Cardiac muscle cell (in vitro differentiated cells and primary cell): ENCODE results near the gene PTPN4. TPM values are rescaled to one million over a fixed set of nuclear protein-coding genes. Genes with fewer than 3 reads are reported as not detected.

ENCODE experiments used
- DNase-seq, 2 donors: peaks; one replicate each; pipeline versions ENCODE4 v3.0.0 to v3.0.0-alpha.2; 2010 to 2017; ENCODE audit warnings: low read depth in 1 of 2, low spot score in 1 of 2
- H3K27ac ChIP-seq: fragments of 200-600 bp; sonication (generic); 2 replicates; pipeline ENCODE4 v1.5.1; 2016
- H3K27me3 ChIP-seq: fragments of 200-600 bp; sonication (generic); 2 replicates; pipeline ENCODE4 v1.6.0; 2016; ENCODE audit warnings: control low read depth
- H3K36me3 ChIP-seq: fragments of 200-600 bp; sonication (generic); 2 replicates; pipeline ENCODE4 v1.5.1; 2016; ENCODE audit warnings: control low read depth
- H3K4me1 ChIP-seq: fragments of 200-600 bp; sonication (generic); 2 replicates; pipeline ENCODE4 v1.8.1; 2017; ENCODE audit warnings: low read depth, mild to moderate bottlenecking, mixed run types
- H3K4me3 ChIP-seq: fragments of 200-600 bp; sonication (generic); 2 replicates; pipeline ENCODE4 v1.5.1; 2016; ENCODE audit warnings: mild to moderate bottlenecking
- H3K9me3 ChIP-seq: fragments of 200-600 bp; sonication (generic); 2 replicates; pipeline ENCODE4 v1.5.1; 2017; ENCODE audit warnings: low read depth, mild to moderate bottlenecking, control low read depth
- polyA plus RNA-seq: library from polyadenylated mRNA; unstranded; fragments of >200 nt; fragmentation: Nextera tagmentation; extraction: Ambion mirVana; gene quantifications from 2 replicates; pipeline ENCODE4 v1.2.1, GENCODE V29; 2016
- total RNA-seq: library from RNA; depleted of rRNA; stranded (reverse); fragments of >200 nt; gene quantifications from 2 replicates; pipeline ENCODE4 v1.2.3, GENCODE V29; 2016
- TF ChIP-seq, protein P1 (sequence below): IDR thresholded peaks from 2 replicates; pipeline ENCODE4 v1.5.1; 2012; ENCODE audit warnings: low read depth, mild to moderate bottlenecking, low read length

Gene PTPN4
- total and polyA plus RNA-seq, 2 experiments from 2014 or later: 26.3 to 70.3 TPM

GRCh38 chr2:119764832-119765231 lies 5.1 kb downstream of the PTPN4 start:
- Histone ChIP-seq H3K4me3 (no peak overlapping the region), H3K27ac (no peak overlapping the region)
- TF ChIP-seq, protein P1, sequence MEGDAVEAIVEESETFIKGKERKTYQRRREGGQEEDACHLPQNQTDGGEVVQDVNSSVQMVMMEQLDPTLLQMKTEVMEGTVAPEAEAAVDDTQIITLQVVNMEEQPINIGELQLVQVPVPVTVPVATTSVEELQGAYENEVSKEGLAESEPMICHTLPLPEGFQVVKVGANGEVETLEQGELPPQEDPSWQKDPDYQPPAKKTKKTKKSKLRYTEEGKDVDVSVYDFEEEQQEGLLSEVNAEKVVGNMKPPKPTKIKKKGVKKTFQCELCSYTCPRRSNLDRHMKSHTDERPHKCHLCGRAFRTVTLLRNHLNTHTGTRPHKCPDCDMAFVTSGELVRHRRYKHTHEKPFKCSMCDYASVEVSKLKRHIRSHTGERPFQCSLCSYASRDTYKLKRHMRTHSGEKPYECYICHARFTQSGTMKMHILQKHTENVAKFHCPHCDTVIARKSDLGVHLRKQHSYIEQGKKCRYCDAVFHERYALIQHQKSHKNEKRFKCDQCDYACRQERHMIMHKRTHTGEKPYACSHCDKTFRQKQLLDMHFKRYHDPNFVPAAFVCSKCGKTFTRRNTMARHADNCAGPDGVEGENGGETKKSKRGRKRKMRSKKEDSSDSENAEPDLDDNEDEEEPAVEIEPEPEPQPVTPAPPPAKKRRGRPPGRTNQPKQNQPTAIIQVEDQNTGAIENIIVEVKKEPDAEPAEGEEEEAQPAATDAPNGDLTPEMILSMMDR: no peak

GRCh38 chr2:119765433-119766002 lies 5.8 kb downstream of the PTPN4 start:
- no peak overlapping the region for H3K4me3 ChIP-seq
- no peak overlapping the region for H3K27ac ChIP-seq
- H3K4me1 ChIP-seq: peaks cover 20% of the 10 kb centered on the region

More at GRCh38 chr2:119764832-119765231, 5.1 kb downstream of the PTPN4 start:
- DNase-seq: no peak
- Histone ChIP-seq H3K9me3 (no peaks in the 10 kb centered on the region), H3K4me1 (peaks cover 20% of the 10 kb centered on the region), H3K36me3 (no peaks in the 10 kb centered on the region), H3K27me3 (no peaks in the 10 kb centered on the region)

DNA sequence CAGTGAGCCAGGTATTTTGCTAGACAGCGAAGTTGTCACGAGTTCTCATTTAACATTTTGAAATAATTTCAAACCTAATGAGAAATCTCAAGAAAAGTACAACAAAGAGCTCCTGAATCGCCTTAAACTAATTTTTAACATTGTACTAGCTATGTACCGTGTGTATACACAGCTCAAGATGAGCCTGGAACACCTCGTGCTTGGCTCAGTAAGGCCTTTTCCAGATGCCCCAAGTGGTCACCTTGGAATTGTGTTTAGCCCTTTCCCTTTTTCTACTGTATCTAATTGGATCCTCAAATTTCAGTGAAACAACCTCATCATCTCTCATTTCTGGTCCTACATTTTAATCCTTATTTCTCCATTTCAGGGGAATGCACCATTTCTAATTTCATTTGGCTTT lies 7.2 kb downstream of the PTPN4 start:
- Histone ChIP-seq H3K4me3 (no peak overlapping the region), H3K27ac (no peak overlapping the region), H3K27me3 (no peaks in the 10 kb centered on the region), H3K36me3 (peaks cover under 1% of the 10 kb centered on the region), H3K9me3 (no peaks in the 10 kb centered on the region), H3K4me1 (peaks cover 32% of the 10 kb centered on the region)
- TF ChIP-seq, protein P1: no peak
- no peak for DNase-seq

More at GRCh38 chr2:119765433-119766002, 5.8 kb downstream of the PTPN4 start:
- no peaks in the 10 kb centered on the region for H3K9me3 ChIP-seq
- no peak for DNase-seq
- TF ChIP-seq, protein P1: no peak
- H3K27me3 ChIP-seq: no peaks in the 10 kb centered on the region
- H3K36me3 ChIP-seq: no peaks in the 10 kb centered on the region

DNA sequence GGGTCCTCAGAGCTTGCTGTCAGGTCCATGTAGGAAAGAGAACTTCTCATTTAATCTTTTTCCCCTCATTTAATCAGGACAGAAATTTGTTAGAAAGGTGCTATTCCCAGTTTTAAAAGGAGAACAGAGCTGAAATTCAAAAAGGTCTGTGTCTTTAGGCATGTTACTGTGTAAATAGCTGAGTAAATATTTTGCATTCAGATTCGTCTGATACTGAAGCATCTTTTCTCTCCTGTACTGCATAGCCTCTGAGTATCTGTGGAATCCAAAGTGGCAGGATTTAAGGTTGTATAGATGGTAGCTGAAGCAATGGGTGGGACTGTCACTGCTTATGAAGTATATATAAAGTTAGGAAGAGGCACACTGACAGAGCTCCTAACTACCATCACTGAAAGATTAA lies 9.0 kb downstream of the PTPN4 start:
- H3K9me3 ChIP-seq: no peaks in the 10 kb centered on the region
- no peak overlapping the region for H3K27ac ChIP-seq
- H3K36me3 ChIP-seq: peaks cover 3% of the 10 kb centered on the region
- peaks cover 21% of the 10 kb centered on the region for H3K4me1 ChIP-seq
- no peak overlapping the region for H3K4me3 ChIP-seq
- no peaks in the 10 kb centered on the region for H3K27me3 ChIP-seq
- DNase-seq: no peak
- TF ChIP-seq, protein P1: no peak

- Histone ChIP-seq H3K36me3 (peaks cover 3% of the 10 kb centered on the region), H3K27me3 (no peaks in the 10 kb centered on the region), H3K4me1 (peaks cover 15% of the 10 kb centered on the region), H3K9me3 (no peaks in the 10 kb centered on the region), H3K4me3 (no peak overlapping the region), H3K27ac (no peak overlapping the region)
- TF ChIP-seq, protein P1: no peak
- no peak for DNase-seq
Observed at GRCh38 chr2:119769645-119770044, 9.9 kb downstream of the PTPN4 start.
